GM19397 (cell line): ENCODE results near the gene TTC33.
A peak's percentile ranks its signal among the peaks of the same experiment; 100 is the strongest.

Experiments used
- ATAC-seq: cut with Tn5 transposase; IDR thresholded peaks from one replicate; pipeline ENCODE4 v1.9.1; 2021; ENCODE audit warnings: mild to moderate bottlenecking, moderate library complexity; ENCODE audit not compliant: unreplicated experiment

Gene TTC33

GRCh38 chr5:40780858-40781257 is 25.1 kb upstream of the TTC33 start:
- no peak for ATAC-seq

GRCh38 chr5:40780199-40780598 is 24.4 kb upstream of the TTC33 start:
- no peak for ATAC-seq

DNA sequence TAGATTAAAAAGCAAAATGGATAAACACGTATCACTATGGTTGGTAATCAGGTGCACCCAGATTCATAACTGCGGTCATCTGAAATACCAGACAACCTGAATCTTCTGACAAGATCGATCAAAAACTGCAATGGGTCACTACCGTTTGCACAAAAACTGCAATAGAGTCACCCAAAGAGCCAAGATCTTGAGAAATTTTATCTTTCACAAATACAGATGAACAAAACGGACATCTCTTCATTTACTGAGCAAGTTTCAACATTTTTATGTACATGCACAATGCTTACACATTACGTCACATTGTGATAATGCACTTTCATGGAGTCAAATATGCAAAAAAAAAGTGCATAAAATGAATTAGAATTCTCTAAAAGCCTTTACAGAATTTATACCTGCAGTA is 23.8 kb upstream of the TTC33 start:
- ATAC-seq: no peak

- ATAC-seq: no peak
Observed at GRCh38 chr5:40778133-40778532, 22.4 kb upstream of the TTC33 start.

GRCh38 chr5:40776658-40776977 is 20.9 kb upstream of the TTC33 start:
- ATAC-seq: no peak

GRCh38 chr5:40775846-40776657 is 20.3 kb upstream of the TTC33 start:
- no peak for ATAC-seq

GRCh38 chr5:40775085-40775845 is 19.5 kb upstream of the TTC33 start:
- no peak for ATAC-seq

GRCh38 chr5:40774623-40775022 is 18.9 kb upstream of the TTC33 start:
- no peak for ATAC-seq

GRCh38 chr5:40770764-40771163 is 15.0 kb upstream of the TTC33 start:
- ATAC-seq: no peak

DNA sequence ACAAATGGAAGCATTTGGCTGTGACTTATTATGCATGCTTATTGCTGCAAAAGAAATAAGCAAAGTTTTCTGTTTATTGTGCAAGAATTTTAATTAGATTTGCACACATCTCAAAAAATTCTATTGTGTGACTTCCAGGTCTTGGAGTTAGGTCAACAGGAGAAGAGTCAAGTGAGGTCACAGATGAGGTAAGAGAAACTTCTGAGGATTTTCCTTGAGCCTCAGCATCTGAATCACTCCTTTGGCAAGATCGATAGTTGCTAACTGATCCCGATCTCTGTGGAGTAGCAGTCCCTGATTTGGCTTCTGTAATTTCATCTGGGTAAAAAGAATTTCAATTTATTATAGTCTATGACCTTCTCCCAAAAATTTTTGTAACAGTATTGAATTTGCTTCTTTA is 6.9 kb upstream of the TTC33 start:
- no peak for ATAC-seq

DNA sequence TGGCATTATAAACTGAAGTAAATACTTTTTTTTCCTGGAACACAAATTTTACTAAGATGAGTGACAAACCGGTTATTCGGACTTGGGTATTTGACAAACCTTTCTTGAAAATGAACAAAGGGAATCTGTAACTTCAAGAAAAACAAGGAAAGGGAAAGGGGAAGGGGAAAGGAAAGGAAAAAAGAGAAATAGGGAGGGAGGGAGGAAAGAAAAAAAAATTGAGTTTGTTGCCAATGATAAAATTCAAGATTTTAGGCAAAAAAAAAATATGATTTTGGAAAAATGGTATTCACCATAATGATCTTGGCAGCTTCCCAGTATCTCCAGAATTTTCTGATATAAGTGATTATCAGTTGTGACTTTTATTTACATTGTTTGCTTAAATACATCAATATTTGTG is 1.6 kb upstream of the TTC33 start:
- ATAC-seq: no peak

- ATAC-seq: peak; percentile 73
Observed at GRCh38 chr5:40755093-40755406, 711 bp downstream of the TTC33 start.

DNA sequence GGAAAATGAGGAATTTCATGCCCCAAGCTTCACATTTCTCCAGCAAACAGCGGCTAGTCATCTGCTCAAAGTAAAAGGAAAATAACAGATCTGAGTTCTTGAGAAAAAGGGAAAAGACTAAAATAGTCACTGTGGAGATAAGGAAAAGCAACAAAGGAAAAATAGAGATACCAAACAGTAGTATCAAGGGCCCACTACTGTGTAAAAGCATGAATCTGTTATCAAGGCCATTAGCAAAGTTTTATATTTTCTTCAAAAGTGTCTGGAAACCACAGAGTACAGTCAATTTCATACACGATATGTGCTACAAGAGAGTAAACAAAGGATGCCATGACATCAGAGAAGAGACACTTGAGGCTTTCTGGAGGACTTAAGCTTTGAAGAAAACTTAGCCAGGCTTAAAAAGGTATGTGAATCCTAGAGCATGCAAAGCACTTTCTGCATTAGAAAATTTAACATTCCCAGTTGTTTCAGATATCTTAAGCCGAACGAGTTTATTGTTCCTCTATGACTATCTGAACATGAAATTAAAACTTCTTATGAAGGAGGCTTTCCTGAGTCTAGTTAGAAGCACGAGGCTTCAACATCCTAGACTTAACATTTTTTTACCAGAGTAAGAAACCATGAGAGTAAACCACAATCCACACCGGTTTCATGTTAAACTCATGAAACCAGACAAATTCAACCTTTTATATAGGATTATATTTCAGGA is 1.2 kb downstream of the TTC33 start:
- ATAC-seq: peak; percentile 13

GRCh38 chr5:40746703-40747102 is 9.1 kb downstream of the TTC33 start:
- no peak for ATAC-seq

GRCh38 chr5:40743771-40744170 is 12.0 kb downstream of the TTC33 start:
- ATAC-seq: no peak

DNA sequence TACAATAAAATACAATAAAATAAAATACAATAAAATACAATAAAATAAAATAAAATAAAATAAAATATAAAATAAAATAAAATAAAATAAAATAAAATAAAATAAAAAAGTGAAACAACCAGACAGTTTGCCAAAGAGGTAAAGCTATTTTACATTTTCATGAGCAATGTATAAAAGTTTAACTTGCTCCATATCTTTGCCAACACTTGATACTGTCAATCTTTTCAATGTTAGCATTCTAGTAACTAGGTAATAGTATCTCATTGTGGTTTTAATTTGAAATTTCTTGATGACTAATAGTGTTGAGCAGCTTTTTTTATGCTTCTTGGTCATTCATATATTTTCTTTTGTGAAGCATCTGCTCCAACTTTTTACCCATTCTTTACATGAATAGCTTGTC is 17.3 kb downstream of the TTC33 start:
- ATAC-seq: no peak

DNA sequence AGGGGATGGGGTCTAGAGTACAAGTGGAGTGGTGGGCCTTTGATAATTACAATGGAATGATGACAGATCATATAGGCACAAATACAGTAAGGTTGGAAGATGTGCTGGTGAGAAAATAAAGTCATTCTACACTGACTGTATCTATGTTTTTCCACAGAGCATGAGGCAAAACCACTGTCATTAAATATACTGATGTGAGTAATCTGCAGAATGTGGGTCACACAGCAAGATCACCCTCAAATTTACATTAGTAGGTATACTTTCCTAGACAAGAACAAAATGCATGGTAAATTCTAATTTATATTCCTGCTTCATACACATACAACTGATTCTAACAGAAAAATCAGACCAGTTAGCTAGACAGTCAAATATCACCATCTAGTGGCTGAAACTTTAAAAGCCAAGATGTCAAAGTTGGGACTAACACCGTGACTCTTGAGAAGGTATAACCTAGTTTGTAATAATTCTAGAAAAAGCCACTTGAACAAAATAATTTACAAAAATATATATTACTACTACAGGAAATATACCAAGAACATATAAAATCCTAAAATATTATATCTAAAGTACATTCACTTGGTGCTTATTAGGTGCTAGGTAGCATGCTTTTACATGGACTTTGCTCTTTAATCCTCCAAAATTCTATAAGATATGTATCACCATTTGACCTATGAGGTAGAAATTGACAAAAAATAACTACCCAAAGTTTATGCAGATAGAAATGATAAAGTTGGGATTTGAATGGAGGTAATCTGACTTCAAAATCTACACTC is 19.5 kb downstream of the TTC33 start:
- ATAC-seq: peak; percentile 82

- no peak for ATAC-seq
Observed at GRCh38 chr5:40735609-40736008, 20.2 kb downstream of the TTC33 start.

DNA sequence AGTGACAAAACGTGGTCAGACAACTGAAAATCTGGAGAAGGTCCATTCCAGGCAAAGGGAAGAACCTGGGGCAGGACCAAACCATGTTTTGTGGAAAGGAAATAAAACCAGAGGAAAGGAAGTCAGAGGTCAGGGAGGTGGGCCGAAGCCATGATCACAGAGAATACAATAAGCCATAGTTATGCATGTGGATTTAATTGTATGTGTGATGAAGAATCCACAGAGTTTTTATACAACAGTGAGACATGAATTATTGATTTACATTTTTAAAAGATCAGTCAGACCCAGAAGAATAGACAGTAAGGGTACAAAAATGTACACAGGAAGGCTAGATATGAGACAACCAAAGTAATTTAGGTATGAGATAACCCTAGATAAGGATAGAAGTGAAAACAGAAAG is 20.8 kb downstream of the TTC33 start:
- ATAC-seq: no peak

- ATAC-seq: no peak
Observed at GRCh38 chr5:40733879-40734563, 21.7 kb downstream of the TTC33 start.

DNA sequence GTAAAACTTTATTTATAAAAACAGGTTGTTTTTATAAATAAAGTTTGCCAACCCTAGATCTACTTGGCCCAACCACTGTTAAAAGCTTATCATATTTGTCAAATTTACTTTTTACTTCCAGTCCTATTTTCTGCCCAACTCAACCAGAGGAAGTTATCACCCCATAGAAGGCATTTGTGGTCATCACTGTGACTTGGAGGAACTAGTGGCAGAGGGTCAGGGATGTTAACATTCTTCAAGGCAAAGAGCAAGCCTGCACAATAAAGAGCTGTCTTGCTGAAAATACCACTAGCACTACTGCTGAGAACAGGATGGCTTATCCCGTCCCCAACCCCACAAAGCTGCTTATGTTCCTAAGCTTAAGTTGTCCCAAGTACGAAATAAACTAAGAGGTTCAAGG is 22.3 kb downstream of the TTC33 start:
- ATAC-seq: no peak
